Measurements from ENCODE around the gene CCDC50. TPM values are rescaled to one million over a fixed set of nuclear protein-coding genes. Genes with fewer than 3 reads are reported as not detected.

The CCDC50 gene
- total and polyA plus RNA-seq, 2 donors (not counting 3 experiments of a cell fraction or from before 2014, with no cell fraction given) = 44.4 to 137 TPM

- FAIRE-seq (no peak), DNase-seq (ENCODE audit: low read depth, low spot score) (no peak)
- dilution Hi-C loops (cut with MboI; ENCODE audit: extremely low pct_ligation_motif_present, low sequenced_read_pairs) = no loop called here
- H3K9me3 ChIP-seq (replicated peaks; ENCODE audit: control insufficient read depth, insufficient read depth, low read length) = no peaks in the 10 kb centered on the region
- no peaks in the 10 kb centered on the region for H3K27me3 ChIP-seq (ENCODE audit: control insufficient read depth in 2 of 2, insufficient read depth in 2 of 2, low read length in 2 of 2)
- no TSS peak for BruUV-seq (replicated peaks)
- no peak for TF ChIP-seq MAX (IDR thresholded peaks at IDR 0.05; ENCODE audit: insufficient read depth, insufficient read length)
- H3K4me1 ChIP-seq (ENCODE audit: control insufficient read depth, extremely low read depth, insufficient read depth, low read length) = peaks cover 11% of the 10 kb centered on the region
- intact Hi-C loops (cut with micrococcal nuclease) = loop anchor here (5.0 kb wide), 1 partner anchor 603 kb away; no protein-coding TSS in a partner anchor
- H3K4me2 ChIP-seq (ENCODE audit: insufficient read depth, low read length) = no peak overlapping the region
- H3K27ac ChIP-seq (ENCODE audit: insufficient read depth, low read depth, low read length) = no peak overlapping the region
- no peaks in the 10 kb centered on the region for H4K20me1 ChIP-seq (replicated peaks; ENCODE audit: control insufficient read depth, extremely low read depth, insufficient read depth, low read length)
- CTCF ChIA-PET = interaction anchor here (1.0 to 1.6 kb wide), 4 partner anchors 393 to 1029 kb away, joined by 4 to 24 read pairs (median 6); no protein-coding TSS in a partner anchor
- H3K9me1 ChIP-seq (replicated peaks; ENCODE audit: control insufficient read depth, extremely low read depth, insufficient read depth, low read length) = no peaks in the 10 kb centered on the region
- H3K36me3 ChIP-seq (ENCODE audit: control insufficient read depth in 2 of 2, extremely low read depth in 1 of 2, insufficient read depth in 2 of 2, low read length in 2 of 2) = no peaks in the 10 kb centered on the region
- H3K4me3 ChIP-seq (replicated peaks in 1 of 3; ENCODE audit: insufficient read depth in 1 of 3, low read depth in 1 of 3, low read length in 3 of 3) = no peak overlapping the region
- H3K79me2 ChIP-seq (ENCODE audit: control insufficient read depth, insufficient read depth, low read length) = no peaks in the 10 kb centered on the region
- H3K9ac ChIP-seq (replicated peaks; ENCODE audit: extremely low read depth, insufficient read depth, low read length) = no peak overlapping the region
- no peak overlapping the region for H2AFZ ChIP-seq (ENCODE audit: low read depth, low read length)
- POLR2A ChIA-PET = no interaction called here
These were observed 86.4 kb downstream of the CCDC50 start for GRCh38 chr3:191415566-191415965.

GRCh38 chr3:191417457-191417729 lies 88.2 kb downstream of the CCDC50 start:
- Histone ChIP-seq H3K4me1 (ENCODE audit: control insufficient read depth, extremely low read depth, insufficient read depth, low read length) (peaks cover 10% of the 10 kb centered on the region), H3K27ac (ENCODE audit: insufficient read depth, low read depth, low read length) (no peak overlapping the region), H3K36me3 (ENCODE audit: control insufficient read depth in 2 of 2, extremely low read depth in 1 of 2, insufficient read depth in 2 of 2, low read length in 2 of 2) (no peaks in the 10 kb centered on the region), H3K4me2 (ENCODE audit: insufficient read depth, low read length) (no peak overlapping the region), H3K9me1 (replicated peaks; ENCODE audit: control insufficient read depth, extremely low read depth, insufficient read depth, low read length) (no peaks in the 10 kb centered on the region), H3K27me3 (ENCODE audit: control insufficient read depth in 2 of 2, insufficient read depth in 2 of 2, low read length in 2 of 2) (peaks cover 0 to 4% of the 10 kb centered on the region in 2 experiments), H3K9me3 (replicated peaks; ENCODE audit: control insufficient read depth, insufficient read depth, low read length) (no peaks in the 10 kb centered on the region), H2AFZ (ENCODE audit: low read depth, low read length) (no peak overlapping the region), H3K4me3 (replicated peaks in 1 of 3; ENCODE audit: insufficient read depth in 1 of 3, low read depth in 1 of 3, low read length in 3 of 3) (no peak overlapping the region), H3K9ac (replicated peaks; ENCODE audit: extremely low read depth, insufficient read depth, low read length) (no peak overlapping the region), H4K20me1 (replicated peaks; ENCODE audit: control insufficient read depth, extremely low read depth, insufficient read depth, low read length) (no peaks in the 10 kb centered on the region), H3K79me2 (ENCODE audit: control insufficient read depth, insufficient read depth, low read length) (no peaks in the 10 kb centered on the region)
- CTCF ChIA-PET = no interaction called here
- dilution Hi-C loops (cut with MboI; ENCODE audit: extremely low pct_ligation_motif_present, low sequenced_read_pairs) = no loop called here
- no peak for DNase-seq (ENCODE audit: low read depth, low spot score)
- POLR2A ChIA-PET = no interaction called here
- BruUV-seq (replicated peaks) = no TSS peak
- intact Hi-C loops (cut with micrococcal nuclease) = loop anchor here (1.0 to 5.0 kb wide), 6 partner anchors 281 to 1027 kb away; no protein-coding TSS in a partner anchor
- FAIRE-seq = no peak
- TF ChIP-seq CTCF (IDR thresholded peaks at IDR 0.05; ENCODE audit: extremely low read depth in 1 of 2, insufficient read depth in 1 of 2, low read depth in 1 of 2, low read length in 2 of 2) (no peak), MAX (IDR thresholded peaks at IDR 0.05; ENCODE audit: insufficient read depth, insufficient read length) (no peak), JUN (IDR thresholded peaks at IDR 0.05; ENCODE audit: borderline replicate concordance, insufficient read depth, insufficient read length, low read depth) (no peak), MYC (IDR thresholded peaks at IDR 0.05; ENCODE audit: low read depth, low read length) (no peak), FOS (IDR thresholded peaks at IDR 0.05; ENCODE audit: borderline replicate concordance, insufficient read depth, low read length) (no peak), POLR2AphosphoS5 (IDR thresholded peaks at IDR 0.05; ENCODE audit: insufficient read depth, low read depth, low read length) (no peak)

All from endothelial cell of umbilical vein (primary cell).